Stomach (tissue), 9 donors: Measurements from ENCODE around the gene CSMD2. TPM values are rescaled to one million over a fixed set of nuclear protein-coding genes. Genes with fewer than 3 reads are reported as not detected.

Experiments
- DNase-seq, 2 donors: peaks; one replicate each; pipeline versions ENCODE4 v3.0.0 to v3.0.0-alpha.2; 2013 to 2019
- H3K27ac ChIP-seq, 5 donors: fragments of 200-600 bp in 4 of 5; sonication (generic) in 4 of 5; one replicate each; pipeline ENCODE4 v1.5.1; 2013 to 2019; ENCODE audit warnings: mild to moderate bottlenecking in 1 of 5, moderate library complexity in 1 of 5
- H3K27me3 ChIP-seq, 3 donors: fragments of 200-600 bp; sonication (generic); one replicate each; pipeline ENCODE4 v1.5.1; 2017 to 2019; ENCODE audit warnings: mixed run types in 1 of 3
- H3K36me3 ChIP-seq, 4 donors: fragments of 200-600 bp; sonication (generic); 1 replicate in 3 of 4; 2 replicates in 1 of 4; pipeline ENCODE4 v1.5.1; 2016 to 2019
- H3K4me1 ChIP-seq, 4 donors: fragments of 200-600 bp; sonication (generic); one replicate each; pipeline ENCODE4 v1.5.1; 2016 to 2019
- H3K4me3 ChIP-seq, 4 donors: fragments of 200-600 bp; sonication (generic) in 3 of 4; one replicate each; pipeline ENCODE4 v1.5.1; 2016 to 2019; ENCODE audit warnings: mild to moderate bottlenecking in 1 of 4
- H3K9me3 ChIP-seq, 4 donors: fragments of 200-600 bp; sonication (generic); one replicate each; pipeline ENCODE4 v1.5.1; 2016 to 2019
- EP300 ChIP-seq: sonication (generic); formaldehyde crosslinking; IDR thresholded peaks from one replicate; pipeline ENCODE4 v1.6.1; 2017; ENCODE audit warnings: antibody characterized with exemption
- POLR2A ChIP-seq, 4 donors: fragments of 450-650 bp; IDR thresholded peaks; one replicate each; pipeline ENCODE4 v1.6.1; 2016; ENCODE audit warnings: antibody characterized with exemption in 4 of 4, control low read depth in 2 of 4, mild to moderate bottlenecking in 1 of 4, moderate library complexity in 1 of 4
- POLR2AphosphoS5 ChIP-seq, 3 donors: sonication (generic); formaldehyde crosslinking; IDR thresholded peaks; one replicate each; pipeline ENCODE4 v1.6.1; 2016; ENCODE audit warnings: antibody characterized with exemption in 3 of 3
- WGBS, 5 donors: extraction: QIAGEN DNeasy Blood & Tissue Kit in 3 of 5; methylation state at CpG; one replicate each; pipeline versions ENCODE4 v1.1.5 to v1.1.7; 2013 to 2018; 5-methylcytosine and 5-hydroxymethylcytosine counted together
- intact Hi-C: fragments of 100-400 bp; cut with DNase I; formaldehyde crosslinking; loops from one replicate; pipeline ENCODE4 v1.15.1; 2023; ENCODE audit warnings: low total_unique reads
- polyA plus RNA-seq, 3 donors: library from polyadenylated mRNA; stranded (reverse); fragments of 200-250 nt; gene quantifications; one replicate each; pipeline ENCODE4 v1.2.3, GENCODE V29; 2013
- total RNA-seq, 5 donors: library from RNA; depleted of rRNA; stranded (reverse); fragments of >200 nt; gene quantifications; one replicate each; pipeline versions ENCODE4 v1.1.0 to v1.2.3, GENCODE V29; 2014 to 2016
- TF ChIP-seq, protein P1 (sequence below), 7 experiments: fragments of 450-650 bp in 4 of 7; fragments of 200-600 bp in 3 of 7; sonication (generic) in 3 of 7; IDR thresholded peaks; one replicate each; pipeline ENCODE4 v1.5.1; 2016 to 2019; ENCODE audit warnings: antibody characterized with exemption in 7 of 7, control low read depth in 2 of 7, mild to moderate bottlenecking in 1 of 7
- donor health status: healthy with polysubstance abuse.
- donor health status: Bipolar disorder and iron deficiency.
- donor health status: healthy.

The CSMD2 gene
- total and polyA plus RNA-seq, 8 donors: 0.10 to 3.5 (median 0.37) TPM; not detected in 1

GRCh38 chr1:33640114-33640660 is 524.8 kb downstream of the CSMD2 start:
- H3K27me3 ChIP-seq: peaks cover 0 to 19% (median 0%) of the 10 kb centered on the region in 3 donors
- intact Hi-C loops: no loop called here
- TF ChIP-seq EP300: no peak
- TF ChIP-seq, protein P1, sequence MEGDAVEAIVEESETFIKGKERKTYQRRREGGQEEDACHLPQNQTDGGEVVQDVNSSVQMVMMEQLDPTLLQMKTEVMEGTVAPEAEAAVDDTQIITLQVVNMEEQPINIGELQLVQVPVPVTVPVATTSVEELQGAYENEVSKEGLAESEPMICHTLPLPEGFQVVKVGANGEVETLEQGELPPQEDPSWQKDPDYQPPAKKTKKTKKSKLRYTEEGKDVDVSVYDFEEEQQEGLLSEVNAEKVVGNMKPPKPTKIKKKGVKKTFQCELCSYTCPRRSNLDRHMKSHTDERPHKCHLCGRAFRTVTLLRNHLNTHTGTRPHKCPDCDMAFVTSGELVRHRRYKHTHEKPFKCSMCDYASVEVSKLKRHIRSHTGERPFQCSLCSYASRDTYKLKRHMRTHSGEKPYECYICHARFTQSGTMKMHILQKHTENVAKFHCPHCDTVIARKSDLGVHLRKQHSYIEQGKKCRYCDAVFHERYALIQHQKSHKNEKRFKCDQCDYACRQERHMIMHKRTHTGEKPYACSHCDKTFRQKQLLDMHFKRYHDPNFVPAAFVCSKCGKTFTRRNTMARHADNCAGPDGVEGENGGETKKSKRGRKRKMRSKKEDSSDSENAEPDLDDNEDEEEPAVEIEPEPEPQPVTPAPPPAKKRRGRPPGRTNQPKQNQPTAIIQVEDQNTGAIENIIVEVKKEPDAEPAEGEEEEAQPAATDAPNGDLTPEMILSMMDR (IDR thresholded peaks at IDR 0.05): no peak
- TF ChIP-seq POLR2A (IDR thresholded peaks at IDR 0.05): no peak
- TF ChIP-seq POLR2AphosphoS5 (IDR thresholded peaks at IDR 0.05): no peak
- no peaks in the 10 kb centered on the region for H3K36me3 ChIP-seq
- 13 to 30% (median 20%) methylated on average over 3 of the region's 3 CpGs for WGBS, 5 donors
- peaks cover 0 to under 1% (median 0%) of the 10 kb centered on the region in 4 donors for H3K4me1 ChIP-seq
- no peak for DNase-seq
- no peak overlapping the region for H3K4me3 ChIP-seq
- no peak overlapping the region for H3K27ac ChIP-seq
- H3K9me3 ChIP-seq: no peaks in the 10 kb centered on the region

DNA sequence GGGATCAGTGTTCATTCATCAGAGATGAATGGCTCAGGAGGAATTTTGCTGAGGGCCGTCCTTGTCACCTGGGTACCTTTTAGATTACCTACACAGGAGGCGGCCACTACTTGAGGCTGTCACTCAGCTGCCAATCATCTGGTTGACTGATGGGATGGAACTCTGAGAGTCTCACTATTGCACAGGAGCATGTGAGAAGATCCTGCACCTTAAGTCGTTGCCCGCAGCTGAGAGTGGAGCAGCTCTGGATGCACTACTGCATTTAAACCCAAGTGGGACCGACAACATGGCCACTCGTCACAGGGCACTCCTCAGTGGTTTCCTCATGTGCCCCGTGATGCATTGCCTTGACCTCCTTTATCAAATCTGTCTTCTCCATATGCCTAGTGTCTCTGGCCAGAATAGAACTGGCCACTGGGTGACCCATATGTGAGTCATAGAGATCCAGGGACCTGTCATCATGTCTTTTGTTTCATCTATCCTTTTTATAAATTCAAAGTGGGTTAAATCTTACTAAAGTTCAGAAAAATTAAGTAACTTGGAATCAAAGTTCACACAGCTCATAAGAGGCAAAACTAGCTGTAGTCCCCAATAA is 527.1 kb downstream of the CSMD2 start:
- intact Hi-C loops: loop anchor here (5.0 kb wide), 1 partner anchor 959 kb away; no protein-coding TSS in a partner anchor
- Histone ChIP-seq H3K4me1 (peaks cover 0 to 10% (median 2%) of the 10 kb centered on the region in 4 donors), H3K27ac (no peak overlapping the region), H3K4me3 (no peak overlapping the region), H3K9me3 (no peaks in the 10 kb centered on the region), H3K36me3 (no peaks in the 10 kb centered on the region), H3K27me3 (peaks cover 0 to 21% (median 0%) of the 10 kb centered on the region in 3 donors)
- 77 to 93% (median 92%) methylated on average over 7 of the region's 7 CpGs for WGBS, 5 donors
- DNase-seq: no peak
- TF ChIP-seq, protein P1 (IDR thresholded peaks at IDR 0.05): no peak
- TF ChIP-seq POLR2AphosphoS5 (IDR thresholded peaks at IDR 0.05): no peak
- no peak for TF ChIP-seq EP300
- TF ChIP-seq POLR2A (IDR thresholded peaks at IDR 0.05): no peak

DNA sequence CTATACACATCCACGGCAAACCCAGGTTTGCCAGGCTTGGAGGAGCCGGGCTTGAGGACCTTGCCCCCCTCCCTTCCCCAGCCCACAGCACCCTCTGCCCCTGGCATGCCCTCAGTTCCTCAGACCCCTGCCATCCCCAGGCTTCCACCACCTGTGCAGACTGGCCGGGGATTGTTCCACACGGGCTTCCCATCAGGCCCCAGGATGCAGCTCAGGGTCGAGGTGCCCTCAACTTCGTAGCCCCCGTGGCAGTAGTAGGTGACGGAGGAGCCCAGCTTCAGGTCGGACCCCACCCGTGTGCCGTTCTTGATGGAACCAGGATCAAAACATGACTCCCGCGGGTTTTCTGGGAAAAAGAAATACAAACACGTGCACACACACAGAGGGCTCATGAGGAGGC is 528.8 kb downstream of the CSMD2 start:
- intact Hi-C loops: loop anchor here (5.0 kb wide), 1 partner anchor 961 kb away; no protein-coding TSS in a partner anchor
- H3K27ac ChIP-seq: no peak overlapping the region
- no peak for DNase-seq
- WGBS, 5 donors: 89 to 95% (median 92%) methylated on average over 14 of the region's 14 CpGs
- peaks cover 0 to 10% (median 2%) of the 10 kb centered on the region in 4 donors for H3K4me1 ChIP-seq
- peaks cover 0 to 19% (median 0%) of the 10 kb centered on the region in 3 donors for H3K27me3 ChIP-seq
- H3K9me3 ChIP-seq: no peaks in the 10 kb centered on the region
- no peaks in the 10 kb centered on the region for H3K36me3 ChIP-seq
- no peak overlapping the region for H3K4me3 ChIP-seq
- TF ChIP-seq EP300: no peak
- TF ChIP-seq POLR2A (IDR thresholded peaks at IDR 0.05): no peak
- no peak for TF ChIP-seq POLR2AphosphoS5 (IDR thresholded peaks at IDR 0.05)
- TF ChIP-seq, protein P1 (IDR thresholded peaks at IDR 0.05): no peak

DNA sequence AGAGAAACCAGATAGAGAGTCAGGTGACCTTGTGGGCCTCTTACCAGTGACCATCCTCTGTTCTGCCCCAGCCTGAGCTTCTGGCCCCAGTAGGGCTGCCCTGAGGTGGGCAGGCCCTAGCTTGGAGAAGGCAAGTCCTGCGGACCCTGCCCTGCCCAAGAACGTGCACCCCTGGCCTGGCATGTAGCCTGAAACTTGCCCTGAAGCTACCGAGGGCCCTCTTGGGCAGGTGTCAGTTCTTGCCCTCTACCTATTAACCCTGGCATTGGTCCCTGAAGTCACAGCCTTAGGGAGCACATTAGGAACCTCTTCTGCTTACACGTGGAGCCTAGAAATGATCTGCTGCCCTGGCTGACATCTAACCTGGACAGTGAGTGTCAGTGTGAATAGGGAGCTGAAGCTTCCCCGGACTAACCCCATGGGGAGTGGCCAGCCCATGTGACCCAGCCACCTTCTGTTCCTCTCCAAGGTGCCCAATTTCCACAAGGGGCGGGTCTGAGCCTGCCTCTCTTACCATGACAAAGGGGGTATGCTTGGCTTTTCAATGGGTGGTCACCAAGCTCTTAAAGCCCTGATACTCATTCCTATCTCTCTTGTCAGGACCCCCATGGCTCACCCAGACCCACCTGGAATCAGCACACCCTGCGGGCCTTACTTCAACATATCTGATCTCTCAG is 529.6 kb downstream of the CSMD2 start:
- Histone ChIP-seq H3K4me1 (peaks cover 0 to 10% (median 2%) of the 10 kb centered on the region in 4 donors), H3K9me3 (no peaks in the 10 kb centered on the region), H3K36me3 (no peaks in the 10 kb centered on the region), H3K27ac (no peak overlapping the region), H3K27me3 (peaks cover 0 to 19% (median 0%) of the 10 kb centered on the region in 3 donors), H3K4me3 (no peak overlapping the region)
- 66 to 80% (median 75%) methylated on average over 3 to 7 of the region's 7 CpGs for WGBS, 5 donors
- no peak for TF ChIP-seq POLR2A (IDR thresholded peaks at IDR 0.05)
- no peak for TF ChIP-seq POLR2AphosphoS5 (IDR thresholded peaks at IDR 0.05)
- TF ChIP-seq EP300: no peak
- TF ChIP-seq, protein P1 (IDR thresholded peaks at IDR 0.05): no peak
- DNase-seq: no peak
- intact Hi-C loops: loop anchor here (5.0 kb wide), 1 partner anchor 962 kb away; no protein-coding TSS in a partner anchor
